ENCODE data around the gene IL6R.
A peak's percentile ranks its signal among the peaks of the same experiment; 100 is the strongest.
"Not testable (repeated sequence)": the region's sequence is repeated elsewhere in the genome, so short reads cannot be mapped to it uniquely, and the experiment has no call there.

IL6R gene

DNA sequence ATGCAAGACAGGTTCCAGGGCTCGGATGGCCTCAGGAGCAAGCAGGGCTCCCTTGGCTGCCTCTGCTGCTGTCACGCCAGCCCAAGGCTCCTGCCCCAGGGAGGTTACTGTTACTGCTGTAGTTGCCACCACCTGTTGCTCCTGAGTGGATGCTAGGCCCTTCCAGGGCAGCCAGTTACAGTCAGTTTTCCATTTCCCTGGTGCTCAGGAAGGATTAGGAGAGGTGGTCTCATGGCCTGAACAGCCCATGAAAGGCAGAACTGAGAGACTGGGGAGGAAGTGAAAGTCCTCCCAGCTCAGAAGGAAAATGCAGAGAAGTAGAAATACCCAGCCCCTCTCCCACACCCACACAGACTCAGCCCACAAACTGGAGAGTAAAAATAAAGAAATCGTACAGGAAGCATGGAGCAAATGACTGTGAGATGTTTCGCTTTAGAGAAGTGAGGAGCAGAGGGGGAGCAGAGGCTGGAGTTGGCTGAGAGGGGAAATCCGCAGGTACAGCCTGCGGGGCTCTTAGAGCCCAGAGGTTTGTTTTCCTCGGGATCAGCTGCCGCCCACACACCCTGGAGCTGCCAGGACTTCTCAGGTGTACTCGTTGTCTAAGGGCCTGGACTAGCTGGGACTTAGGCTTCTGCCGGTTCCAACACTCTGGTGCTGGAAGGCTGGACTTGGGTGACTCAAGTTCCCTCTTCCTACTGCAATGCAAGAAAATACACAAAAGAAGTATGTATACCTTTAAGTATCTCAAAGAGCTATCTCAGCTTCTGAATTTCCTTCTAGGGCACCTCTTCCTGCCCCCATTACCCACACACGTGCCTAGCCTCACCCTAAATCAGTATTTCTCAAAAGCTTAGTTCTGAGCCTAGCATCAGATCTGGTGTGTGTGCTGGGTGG is 2.3 kb downstream of the IL6R start:
- no peak for DNase-seq

DNA sequence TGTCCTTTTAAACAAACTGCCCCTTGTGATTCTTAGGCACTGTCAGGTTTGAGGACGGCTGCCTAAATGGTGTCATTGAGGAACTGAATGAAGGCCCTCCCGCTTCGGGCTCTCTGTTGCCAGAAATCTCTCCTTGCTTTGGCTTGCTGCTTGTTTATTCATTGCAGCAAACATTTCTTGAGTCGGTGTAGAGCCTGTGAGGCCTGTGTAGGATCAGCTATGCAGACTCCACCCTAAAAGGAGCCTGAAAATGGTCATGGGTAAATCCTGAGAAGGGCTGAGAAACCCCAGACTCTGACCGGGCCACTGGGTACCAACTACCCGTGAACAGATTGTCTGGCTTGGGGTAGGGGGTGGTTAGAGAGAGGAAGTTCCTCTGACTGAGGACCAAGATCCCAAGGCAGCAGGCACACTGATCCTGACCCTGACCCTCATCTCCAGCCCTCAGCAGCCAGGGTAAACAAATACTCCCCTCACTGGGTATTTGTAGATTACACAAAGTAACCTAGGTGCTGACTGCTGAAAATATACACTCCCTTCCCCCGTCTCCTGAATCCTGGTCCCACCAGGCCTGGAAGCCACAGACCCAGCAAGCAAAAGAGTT is 3.1 kb downstream of the IL6R start:
- peak; percentile 23 for DNase-seq

DNA sequence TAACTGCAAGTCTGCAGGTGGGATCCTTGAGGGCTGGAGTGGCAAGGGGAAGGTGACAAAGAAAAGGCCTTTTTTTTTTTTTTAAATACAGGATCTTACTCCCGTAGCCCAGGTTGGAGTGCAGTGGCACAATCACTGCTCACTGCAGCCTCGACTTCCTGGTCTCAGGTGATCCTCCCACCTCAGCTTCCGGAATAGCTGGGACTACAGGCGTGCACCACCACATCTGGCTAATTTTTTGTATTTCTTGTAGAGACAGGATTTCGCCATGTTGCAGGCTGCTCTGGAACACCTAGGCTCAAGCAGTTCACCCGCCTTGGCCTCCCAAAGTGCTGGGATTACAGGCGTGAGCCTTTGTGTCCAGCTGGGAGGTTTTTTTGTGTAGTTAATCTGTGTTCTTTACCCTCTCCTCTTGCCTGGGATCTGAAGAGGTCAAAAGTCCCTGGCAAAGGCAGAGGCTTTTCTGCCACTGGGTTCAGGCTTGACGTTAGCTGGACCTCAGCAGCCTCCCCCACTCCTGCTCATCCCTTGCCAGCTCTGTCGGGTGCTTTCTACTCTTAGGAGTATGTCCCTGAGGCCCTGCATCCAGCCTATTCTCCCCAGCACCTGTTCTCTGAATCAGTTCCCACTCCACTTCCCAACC is 5.2 kb downstream of the IL6R start:
- no peak for DNase-seq

DNA sequence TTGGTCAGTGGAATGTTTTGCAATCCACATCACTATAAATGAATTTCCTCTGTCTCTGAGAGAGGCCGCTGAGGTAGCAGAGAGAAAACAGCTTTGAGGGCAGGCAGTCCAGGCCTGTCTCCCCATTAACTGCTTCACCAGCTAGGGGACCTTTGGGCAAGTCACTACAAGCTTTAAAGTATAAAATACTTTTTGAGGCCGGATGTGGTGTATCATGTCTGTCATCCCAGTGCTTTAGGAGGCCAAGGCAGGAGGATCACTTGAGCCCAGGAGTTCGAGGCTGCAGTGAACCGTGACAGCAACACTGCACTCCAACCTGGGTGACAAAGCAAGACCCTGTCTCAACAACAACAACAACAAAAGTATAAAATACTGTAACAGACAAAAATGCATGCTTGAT is 6.4 kb downstream of the IL6R start:
- DNase-seq, result no peak

DNA sequence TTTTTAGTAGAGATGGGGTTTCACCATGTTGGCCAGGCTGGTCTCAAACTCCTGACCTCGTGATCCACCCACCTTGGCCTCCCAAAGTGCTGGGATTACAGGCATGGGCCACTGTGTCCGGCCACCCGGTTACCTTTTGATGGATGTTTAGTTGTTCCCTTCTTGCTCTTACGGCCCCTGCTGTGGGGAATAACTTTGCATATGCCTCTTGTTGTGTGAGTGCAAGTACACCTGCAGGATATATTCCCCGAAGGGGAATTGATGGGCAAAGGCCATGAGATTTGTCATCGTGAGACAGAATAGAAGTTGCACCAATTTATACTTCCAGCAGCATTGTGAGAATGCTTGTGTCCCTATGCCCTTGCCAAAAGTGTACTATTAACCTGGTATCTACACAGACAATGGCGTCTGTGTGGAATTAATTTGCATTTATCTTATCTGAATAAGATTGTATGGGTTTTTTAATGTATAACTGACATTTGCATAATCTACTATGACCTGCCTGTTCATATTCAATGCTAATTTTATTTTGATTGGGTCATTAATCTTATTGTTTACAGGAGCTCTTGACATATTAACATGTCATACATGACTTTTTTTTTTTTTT is 8.1 kb downstream of the IL6R start:
- DNase-seq, result no peak

DNA sequence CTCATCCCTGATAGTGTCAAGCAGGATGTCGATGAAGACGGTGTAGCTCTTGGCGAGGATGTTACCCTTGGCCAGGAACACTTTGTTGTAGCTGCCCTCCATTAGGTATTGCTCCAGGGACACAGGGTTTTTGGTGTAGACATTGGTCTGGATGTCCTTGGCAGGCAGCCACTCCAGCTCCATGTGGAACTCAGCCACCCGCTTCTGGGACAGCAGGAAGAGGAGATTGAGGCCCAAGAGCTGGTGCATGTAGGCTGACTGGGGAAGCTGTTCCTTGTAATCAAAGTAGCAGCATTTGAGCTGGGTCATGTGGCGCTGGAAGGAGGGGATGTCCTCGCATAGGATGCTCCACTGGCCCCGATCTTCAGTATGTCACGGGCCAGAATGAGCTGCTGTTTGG is 9.5 kb downstream of the IL6R start:
- no peak for DNase-seq

DNA sequence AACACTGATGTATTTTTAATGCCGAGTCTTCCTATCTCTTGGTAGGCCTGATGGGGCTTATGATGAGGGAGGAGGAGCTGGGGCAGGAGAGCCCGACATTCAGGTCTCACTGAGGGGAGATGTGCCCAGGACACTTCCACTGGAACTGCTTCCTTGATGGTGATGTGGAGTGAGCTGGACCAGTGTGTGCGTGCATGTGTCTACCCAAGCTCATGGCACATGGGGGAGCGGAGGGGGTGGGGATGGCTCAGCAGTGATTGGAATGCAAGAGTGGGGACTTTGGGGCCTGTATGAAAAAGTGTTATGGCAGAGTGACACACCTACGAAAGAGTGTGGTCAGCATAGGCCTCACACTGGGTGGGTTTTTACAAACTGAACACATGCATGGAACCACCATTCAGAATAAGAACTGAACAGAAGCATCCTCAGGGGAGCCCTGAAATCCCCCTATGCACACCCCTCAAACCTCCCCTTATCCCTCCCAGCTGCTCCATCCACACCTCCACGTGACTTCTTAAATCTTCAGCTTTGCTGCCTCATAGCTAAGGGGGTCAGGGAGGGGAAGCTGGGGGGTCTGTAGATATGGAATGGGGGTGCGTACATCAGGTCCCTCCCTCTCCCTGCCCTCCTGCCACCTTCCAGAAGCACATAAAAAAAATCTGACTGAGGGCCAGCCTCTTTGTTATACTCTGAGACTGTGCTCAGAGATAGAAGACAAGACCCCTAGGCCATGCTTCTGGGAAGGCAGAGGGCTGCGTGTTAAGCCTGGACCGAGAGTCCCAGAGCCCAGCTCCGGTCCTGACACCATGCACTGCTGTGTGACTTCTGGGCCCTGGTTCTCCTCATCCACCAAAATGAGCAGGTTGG is 11.6 kb downstream of the IL6R start:
- DNase-seq, result no peak

DNA sequence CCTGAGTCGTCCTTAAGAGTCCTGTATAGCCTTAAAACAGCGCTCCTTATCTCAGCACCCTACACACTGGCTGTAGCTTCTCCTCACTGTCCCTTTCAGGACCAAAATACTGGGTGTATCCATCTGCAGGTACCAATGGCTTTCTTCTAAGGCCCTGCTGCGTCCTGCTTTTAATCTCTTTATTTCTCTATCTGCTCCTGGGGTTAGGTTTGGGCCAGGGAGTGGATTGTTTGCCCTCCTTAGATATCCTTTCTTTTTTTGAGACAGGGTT is 12.1 kb downstream of the IL6R start:
- no peak for DNase-seq

DNA sequence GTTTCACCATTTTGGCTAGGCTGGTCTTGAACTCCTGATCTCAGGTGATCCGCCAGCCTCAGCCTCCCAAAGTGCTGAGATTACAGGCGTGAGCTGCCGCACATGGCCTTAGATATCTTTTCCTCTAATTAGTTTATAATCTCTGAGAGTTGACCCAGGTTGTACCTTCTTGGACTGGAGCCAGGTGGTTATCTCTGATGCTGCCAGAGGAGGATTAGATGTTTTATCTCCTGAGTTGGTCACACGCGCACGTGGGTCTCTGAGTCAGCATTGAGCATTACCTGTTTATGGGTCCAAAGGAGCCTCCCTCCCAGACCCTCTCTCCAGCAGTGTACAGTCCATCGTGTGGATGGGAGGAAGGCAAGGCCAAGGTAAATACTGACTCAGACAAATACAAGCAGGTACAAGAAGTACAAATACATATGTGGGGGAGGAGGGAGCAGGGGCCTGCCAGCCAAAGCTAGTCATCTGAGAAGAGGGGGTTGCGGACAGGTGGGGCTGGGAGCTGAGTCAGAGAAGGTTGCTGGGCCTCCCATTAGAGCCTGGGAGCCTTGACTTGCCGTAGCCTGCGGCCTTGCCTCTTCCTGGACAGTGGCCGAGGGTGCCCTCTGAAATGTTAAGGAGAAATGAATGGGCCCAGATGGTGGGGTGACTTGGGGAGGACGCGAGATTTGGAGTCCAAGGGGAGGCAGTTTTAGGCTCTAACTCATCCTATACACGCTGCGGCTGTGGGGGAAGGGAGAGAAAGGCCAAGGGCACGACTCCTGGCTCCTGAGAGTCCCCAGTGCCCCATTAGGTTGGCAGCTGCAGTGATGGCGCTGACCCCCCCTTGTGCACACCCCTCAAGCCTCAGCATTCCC is 13.1 kb downstream of the IL6R start:
- DNase-seq, result peak; percentile 99

DNA sequence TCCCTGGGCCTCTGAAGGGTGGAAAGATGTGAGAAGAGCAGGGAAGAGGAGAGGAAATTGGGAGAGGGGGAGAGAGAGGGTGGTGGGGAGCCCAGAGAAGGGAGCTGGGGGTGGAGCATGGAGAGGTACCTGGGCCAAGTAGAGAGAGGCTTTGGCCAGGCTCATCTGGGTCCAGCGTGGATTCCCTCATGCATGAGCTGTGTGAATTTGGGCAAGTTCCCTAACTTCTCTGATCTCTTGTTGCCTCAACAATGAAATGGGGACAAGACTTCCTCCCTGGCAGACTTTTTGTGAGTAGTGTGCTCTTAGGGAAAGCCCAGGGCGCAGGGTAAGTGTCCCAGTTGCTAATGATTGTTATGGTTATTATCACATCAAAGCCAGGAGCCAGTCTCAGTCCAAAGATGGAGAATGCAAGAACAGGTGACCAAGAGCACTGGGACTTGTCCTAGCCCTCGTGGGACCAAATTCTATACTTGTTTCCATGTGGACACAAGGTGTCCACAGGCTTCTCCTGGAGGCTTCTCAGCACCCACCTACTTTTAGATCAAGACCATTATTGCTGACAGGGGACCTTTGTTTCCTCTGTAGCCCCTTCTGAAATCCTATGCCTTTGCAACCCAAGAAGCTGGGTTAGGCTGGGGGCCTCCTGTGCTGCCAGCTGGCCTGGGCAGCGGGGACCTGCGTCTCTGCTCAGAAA is 13.9 kb downstream of the IL6R start:
- DNase-seq, result peak; percentile 73

DNA sequence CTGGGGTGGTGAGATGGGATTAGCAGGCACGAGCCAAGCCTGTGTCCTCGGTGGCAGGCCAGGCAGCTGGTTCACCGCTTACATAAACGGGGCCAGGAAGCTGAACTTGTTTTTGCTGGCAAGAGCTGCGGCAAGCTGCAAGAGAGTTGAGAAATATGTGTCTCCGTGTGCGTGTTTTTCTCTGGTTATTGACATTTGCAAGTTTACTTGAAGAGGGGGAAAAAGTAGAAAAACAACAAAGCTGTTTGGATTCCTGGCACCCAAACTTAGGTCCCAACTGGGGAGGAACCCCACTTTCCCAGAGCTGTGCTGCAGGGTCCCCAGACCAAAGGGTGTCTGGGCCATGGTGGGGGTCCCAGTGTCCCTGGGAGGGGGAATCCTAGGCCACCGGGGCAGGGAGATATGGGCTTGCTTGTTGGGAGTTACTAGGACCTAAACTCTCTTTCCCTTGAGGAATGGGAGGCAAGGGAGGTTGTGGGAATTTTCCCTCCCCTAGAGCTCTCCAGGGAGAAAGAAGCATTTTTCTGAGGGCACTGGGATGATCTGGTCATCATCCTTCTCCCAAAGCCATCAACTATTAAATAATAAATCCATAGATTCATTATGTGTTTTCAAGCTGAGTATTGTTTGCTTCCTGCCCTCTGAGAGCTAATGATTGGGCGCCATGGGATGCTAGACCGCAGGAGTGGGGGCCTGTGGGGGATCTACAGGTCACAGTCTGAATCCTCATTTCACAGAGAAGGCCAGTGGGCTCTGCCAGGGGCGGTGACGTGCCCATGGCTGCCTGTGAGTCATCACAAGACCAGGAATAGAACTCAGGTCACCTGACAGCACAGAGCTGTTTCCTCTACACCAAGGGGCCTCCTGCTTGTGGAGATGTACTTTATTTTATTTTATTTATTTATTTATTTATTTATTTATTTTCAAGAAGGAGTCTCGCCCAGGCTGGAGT is 14.8 kb downstream of the IL6R start:
- peak; percentile 87 for DNase-seq

DNA sequence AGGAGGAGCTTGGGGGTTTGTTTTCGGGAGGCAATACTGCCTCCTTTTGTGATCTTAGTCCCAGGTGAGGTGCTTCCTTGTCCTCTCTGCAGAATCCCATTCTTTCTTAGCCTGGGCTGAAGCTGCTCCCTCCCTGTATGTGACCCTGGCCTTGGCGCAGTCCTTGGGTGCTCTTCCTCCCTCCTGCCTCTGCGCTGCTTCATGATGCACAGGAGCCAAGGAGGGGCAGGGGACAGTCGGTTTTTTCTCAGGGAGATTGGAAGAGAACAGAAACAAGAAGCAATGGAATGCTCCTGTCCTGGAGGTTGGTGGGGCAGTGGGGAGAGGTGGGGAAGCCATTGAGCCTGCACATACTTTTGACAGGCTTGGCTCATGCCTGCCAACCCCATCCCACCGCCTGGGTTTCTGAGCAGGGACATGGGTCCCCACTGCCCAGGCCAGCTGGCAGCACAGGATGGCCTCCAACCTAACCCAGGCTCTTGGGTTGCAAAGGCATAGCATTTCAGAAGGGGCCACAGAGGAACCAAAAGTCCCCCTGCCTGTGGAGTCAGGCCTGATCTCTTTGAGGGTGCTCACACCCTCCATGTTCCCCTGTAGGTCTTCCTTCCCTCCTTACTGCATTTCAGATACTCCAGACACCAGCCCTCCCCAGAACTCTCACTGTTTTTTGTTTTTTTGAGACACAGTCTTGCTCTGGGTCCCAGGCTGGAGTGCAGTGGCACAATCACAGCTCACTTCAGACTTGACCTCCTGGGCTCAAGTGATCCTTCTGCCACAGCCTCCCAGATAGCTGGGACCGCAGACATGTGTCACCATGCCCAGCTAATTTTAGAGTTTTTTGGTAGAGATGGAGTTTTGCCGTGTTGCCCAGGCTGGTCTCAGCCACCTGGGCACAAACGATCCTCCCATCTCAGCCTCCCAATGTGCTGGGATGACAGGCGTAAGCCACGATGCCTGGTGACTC is 16.1 kb downstream of the IL6R start:
- DNase-seq, result no peak

DNA sequence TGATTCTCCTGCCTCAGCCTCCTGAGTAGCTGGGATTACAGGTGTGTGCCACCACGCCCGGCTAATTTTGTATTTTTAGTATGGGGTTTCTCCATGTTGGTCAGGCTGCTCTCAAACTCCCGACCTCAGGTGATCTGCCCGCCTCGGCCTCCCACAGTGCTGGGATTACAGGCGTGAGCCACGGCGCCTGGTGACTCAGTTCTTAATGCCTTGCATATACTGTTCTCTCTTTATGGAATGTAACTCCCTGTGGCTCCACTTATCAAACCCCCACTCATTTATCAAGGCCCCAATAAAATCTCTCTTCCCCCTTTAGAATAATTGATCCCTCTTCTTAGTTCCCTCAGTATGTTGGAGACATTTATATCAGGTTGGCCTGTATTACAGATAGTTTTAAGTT is 16.9 kb downstream of the IL6R start:
- not testable (repeated sequence) for DNase-seq

DNA sequence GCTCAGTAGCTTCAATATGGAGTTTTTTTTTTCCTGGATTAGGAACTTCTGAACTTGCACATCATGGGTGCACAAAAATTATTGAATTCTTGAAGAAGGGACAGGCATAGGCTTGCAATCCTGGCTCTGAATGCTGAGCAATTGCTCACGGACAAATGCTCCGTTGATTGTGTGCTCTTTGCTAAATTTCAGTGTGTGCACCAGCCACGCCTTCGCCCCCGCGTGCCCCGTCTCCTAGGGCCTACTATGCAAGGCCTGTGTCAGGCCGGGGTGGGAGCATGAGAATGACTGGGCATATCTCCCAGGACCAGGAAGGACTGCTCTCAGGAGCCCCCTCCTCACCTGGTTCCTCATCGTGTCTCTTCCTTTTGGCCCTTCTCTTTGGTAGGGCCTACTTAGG is 17.4 kb downstream of the IL6R start:
- DNase-seq, result no peak

DNA sequence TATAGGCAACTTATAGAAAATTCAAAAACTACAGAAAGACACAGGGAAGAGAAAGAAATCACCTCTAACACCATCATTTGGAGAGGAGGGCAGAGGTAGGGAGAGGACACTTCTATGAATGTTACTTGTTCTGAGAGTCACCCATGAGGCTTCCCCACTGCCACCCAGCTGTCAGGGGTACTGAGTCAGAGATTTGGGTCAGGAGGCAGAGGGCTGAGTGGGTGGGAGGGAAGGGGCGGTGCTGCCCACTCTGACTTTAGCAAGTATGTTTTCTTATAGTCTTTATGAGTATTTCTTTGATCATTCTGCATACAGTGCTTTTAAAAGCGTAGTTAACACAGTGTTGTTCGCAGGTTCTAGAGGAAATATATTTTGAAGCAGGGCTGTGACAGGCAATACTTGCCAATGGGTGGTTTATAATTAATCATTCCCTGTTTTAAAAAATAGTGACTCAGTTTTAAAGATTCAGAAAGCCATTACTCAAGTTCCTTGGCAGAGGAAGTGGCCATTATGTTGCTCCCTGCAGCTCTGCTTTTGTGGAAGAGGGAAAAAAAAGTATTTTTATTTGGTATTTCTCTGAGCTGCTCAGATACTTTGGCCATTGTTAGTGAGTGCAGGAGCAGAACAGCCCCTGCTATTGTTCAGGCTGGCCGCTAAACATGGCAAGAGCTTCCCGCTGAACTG is 18.3 kb downstream of the IL6R start:
- DNase-seq, result no peak

DNA sequence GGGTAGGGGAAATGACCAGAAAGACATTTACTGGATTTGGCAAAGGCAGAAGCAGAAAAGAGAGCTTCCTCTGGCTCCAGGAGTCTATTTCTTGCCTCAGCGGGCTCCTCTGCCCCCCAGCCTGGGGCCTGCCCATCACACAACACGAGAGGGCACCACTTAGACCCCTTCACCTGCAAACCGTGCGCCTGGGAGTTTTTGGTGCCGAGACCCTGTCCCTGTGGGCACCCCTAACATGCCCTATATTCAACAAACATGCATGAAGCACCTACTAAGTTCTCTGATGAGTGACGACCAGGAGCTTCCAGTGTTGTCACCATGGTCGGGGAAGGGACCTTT is 18.8 kb downstream of the IL6R start:
- no peak for DNase-seq

DNA sequence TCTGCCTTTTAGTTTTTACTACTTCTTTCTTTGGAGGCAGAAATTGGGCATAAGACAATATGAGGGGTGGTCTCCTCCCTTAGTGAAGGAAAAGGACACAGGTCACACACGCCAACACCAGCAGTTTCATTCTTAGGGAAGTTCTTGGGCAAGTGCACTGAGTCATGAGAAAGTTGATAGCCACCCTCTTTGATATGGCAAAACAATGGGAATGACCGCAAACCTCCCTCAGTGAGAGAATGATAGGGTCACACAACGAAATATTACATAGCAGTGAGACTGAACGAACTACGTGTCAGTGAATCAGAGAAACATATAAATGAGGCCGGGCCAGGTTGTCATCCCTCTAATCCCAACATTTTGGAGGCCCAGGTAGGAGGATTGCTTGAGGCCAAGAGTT is 20.0 kb downstream of the IL6R start:
- DNase-seq, result no peak

All from DMS53 (cell line).